Measurements from ENCODE around the gene BCO1. TPM values are rescaled to one million over a fixed set of nuclear protein-coding genes. Genes with fewer than 3 reads are reported as not detected.
"Not testable (repeated sequence)": the region's sequence is repeated elsewhere in the genome, so short reads cannot be mapped to it uniquely, and the experiment has no call there.

Gene BCO1
- total RNA-seq, 1 donor from 2014 or later: not detected

DNA sequence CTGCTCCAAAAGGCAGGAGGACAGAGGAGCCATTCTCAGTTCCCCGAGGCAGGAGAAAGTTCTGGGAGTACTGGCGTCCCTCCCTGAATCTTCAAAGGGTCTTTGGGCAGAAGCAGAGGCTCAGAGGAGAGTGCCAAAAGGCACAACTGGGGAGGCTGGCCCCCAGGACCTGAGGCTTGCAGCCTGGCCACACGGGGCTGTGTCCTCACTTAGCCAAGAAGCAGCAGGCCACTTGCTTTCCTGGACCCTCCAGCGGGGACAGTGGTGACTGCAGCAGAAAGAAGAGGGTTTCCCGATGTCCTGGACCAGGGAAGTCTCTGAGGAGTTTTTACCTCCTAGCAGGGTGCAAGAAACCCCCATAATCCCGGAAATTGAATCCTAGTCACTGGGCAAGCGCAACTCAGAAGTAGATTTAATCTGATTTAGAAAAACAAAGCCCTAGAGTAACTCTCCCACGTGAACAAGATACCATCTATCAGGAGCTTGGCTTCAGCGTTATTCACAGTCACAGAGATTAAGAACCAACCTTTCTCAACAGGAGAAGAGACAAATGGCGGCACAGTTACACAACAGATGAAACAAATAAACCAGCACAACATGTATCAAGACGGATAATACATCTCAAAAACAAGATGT lies 25.5 kb upstream of the BCO1 start:
- Histone ChIP-seq H3K27me3 (ENCODE audit: control insufficient read depth in 3 of 3, insufficient read depth in 3 of 3, low read length in 3 of 3) (peaks cover 0 to 30% (median 28%) of the 10 kb centered on the region in 3 donors), H3K4me3 (ENCODE audit: low read length in 3 of 3) (no peak overlapping the region), H3K9me3 (ENCODE audit: control insufficient read depth in 3 of 3, low read length in 3 of 3) (no peaks in the 10 kb centered on the region), H3K9ac (ENCODE audit: low read depth in 1 of 3, low read length in 3 of 3) (no peak overlapping the region), H3K4me1 (ENCODE audit: control insufficient read depth in 3 of 3, insufficient read depth in 3 of 3, low read length in 3 of 3) (no peaks in the 10 kb centered on the region), H3K36me3 (ENCODE audit: control insufficient read depth in 3 of 3, insufficient read depth in 3 of 3, low read length in 3 of 3) (no peaks in the 10 kb centered on the region), H3K27ac (ENCODE audit: low read depth, low read length) (no peak overlapping the region)

DNA sequence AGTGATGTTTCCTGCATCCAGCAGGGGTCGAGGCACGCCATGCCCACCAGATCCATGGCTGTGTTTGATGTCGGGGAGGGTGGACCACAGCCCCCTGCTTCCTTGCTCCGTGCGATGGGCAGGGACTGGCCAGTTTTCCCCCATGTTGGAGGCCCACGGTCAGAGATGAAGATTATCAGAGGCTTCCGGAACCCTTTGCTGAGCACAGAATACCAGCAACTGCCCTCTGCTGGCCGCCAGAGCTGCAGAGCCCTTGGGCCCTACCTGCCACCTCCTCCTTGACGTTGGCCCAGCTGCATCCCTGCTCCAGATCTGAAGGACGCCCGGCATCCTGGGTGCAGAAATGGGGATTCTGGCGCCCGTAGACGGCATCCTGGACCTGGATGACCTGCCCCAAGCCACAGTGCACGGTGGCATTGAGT lies 23.7 kb upstream of the BCO1 start:
- no peaks in the 10 kb centered on the region for H3K4me1 ChIP-seq (ENCODE audit: control insufficient read depth in 3 of 3, insufficient read depth in 3 of 3, low read length in 3 of 3)
- H3K9ac ChIP-seq (ENCODE audit: low read depth in 1 of 3, low read length in 3 of 3): no peak overlapping the region
- no peak overlapping the region for H3K27ac ChIP-seq (ENCODE audit: low read depth, low read length)
- peaks cover 5 to 24% (median 19%) of the 10 kb centered on the region in 3 donors for H3K27me3 ChIP-seq (ENCODE audit: control insufficient read depth in 3 of 3, insufficient read depth in 3 of 3, low read length in 3 of 3)
- H3K36me3 ChIP-seq (ENCODE audit: control insufficient read depth in 3 of 3, insufficient read depth in 3 of 3, low read length in 3 of 3): no peaks in the 10 kb centered on the region
- H3K4me3 ChIP-seq (ENCODE audit: low read length in 3 of 3): no peak overlapping the region
- no peaks in the 10 kb centered on the region for H3K9me3 ChIP-seq (ENCODE audit: control insufficient read depth in 3 of 3, low read length in 3 of 3)

DNA sequence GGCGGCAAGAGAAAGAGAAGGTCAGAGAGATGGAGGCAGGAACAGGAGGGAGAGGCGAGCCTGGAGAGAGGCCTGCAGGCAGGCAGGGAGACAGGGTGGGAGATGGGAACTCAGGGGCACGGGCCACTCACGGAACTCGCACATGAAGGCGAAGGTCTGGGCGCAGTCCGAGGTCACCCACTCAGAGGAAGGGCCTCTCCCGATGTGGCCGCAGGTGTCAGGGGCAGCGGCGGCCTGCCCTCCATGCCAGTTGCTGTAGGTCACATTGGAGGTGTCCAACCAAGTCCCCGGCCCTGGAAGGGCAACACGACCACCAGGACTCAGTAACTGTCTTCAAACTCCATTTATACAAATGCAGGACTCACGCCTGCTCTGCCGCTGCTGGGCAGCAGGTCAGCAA lies 22.4 kb upstream of the BCO1 start:
- H3K4me1 ChIP-seq (ENCODE audit: control insufficient read depth in 3 of 3, insufficient read depth in 3 of 3, low read length in 3 of 3): no peaks in the 10 kb centered on the region
- no peaks in the 10 kb centered on the region for H3K36me3 ChIP-seq (ENCODE audit: control insufficient read depth in 3 of 3, insufficient read depth in 3 of 3, low read length in 3 of 3)
- no peak overlapping the region for H3K9ac ChIP-seq (ENCODE audit: low read depth in 1 of 3, low read length in 3 of 3)
- no peak overlapping the region for H3K27ac ChIP-seq (ENCODE audit: low read depth, low read length)
- peaks cover 5 to 20% (median 16%) of the 10 kb centered on the region in 3 donors for H3K27me3 ChIP-seq (ENCODE audit: control insufficient read depth in 3 of 3, insufficient read depth in 3 of 3, low read length in 3 of 3)
- no peaks in the 10 kb centered on the region for H3K9me3 ChIP-seq (ENCODE audit: control insufficient read depth in 3 of 3, low read length in 3 of 3)
- H3K4me3 ChIP-seq (ENCODE audit: low read length in 3 of 3): no peak overlapping the region

GRCh38 chr16:81216706-81217105 lies 21.8 kb upstream of the BCO1 start:
- Histone ChIP-seq H3K4me1 (ENCODE audit: control insufficient read depth in 3 of 3, insufficient read depth in 3 of 3, low read length in 3 of 3) (no peaks in the 10 kb centered on the region), H3K36me3 (ENCODE audit: control insufficient read depth in 3 of 3, insufficient read depth in 3 of 3, low read length in 3 of 3) (no peaks in the 10 kb centered on the region)

GRCh38 chr16:81219151-81219550 lies 19.3 kb upstream of the BCO1 start:
- Histone ChIP-seq H3K9ac (ENCODE audit: low read depth in 1 of 3, low read length in 3 of 3) (no peak overlapping the region), H3K27ac (ENCODE audit: low read depth, low read length) (no peak overlapping the region), H3K4me1 (ENCODE audit: control insufficient read depth in 3 of 3, insufficient read depth in 3 of 3, low read length in 3 of 3) (no peaks in the 10 kb centered on the region), H3K4me3 (ENCODE audit: low read length in 3 of 3) (no peak overlapping the region), H3K27me3 (ENCODE audit: control insufficient read depth in 3 of 3, insufficient read depth in 3 of 3, low read length in 3 of 3) (peaks cover 5 to 7% (median 6%) of the 10 kb centered on the region in 3 donors), H3K36me3 (ENCODE audit: control insufficient read depth in 3 of 3, insufficient read depth in 3 of 3, low read length in 3 of 3) (no peaks in the 10 kb centered on the region), H3K9me3 (ENCODE audit: control insufficient read depth in 3 of 3, low read length in 3 of 3) (no peaks in the 10 kb centered on the region)

More at GRCh38 chr16:81216706-81217105, 21.8 kb upstream of the BCO1 start:
- no peak overlapping the region for H3K4me3 ChIP-seq (ENCODE audit: low read length in 3 of 3)
- H3K27ac ChIP-seq (ENCODE audit: low read depth, low read length): no peak overlapping the region
- H3K9me3 ChIP-seq (ENCODE audit: control insufficient read depth in 3 of 3, low read length in 3 of 3): no peaks in the 10 kb centered on the region
- no peak overlapping the region for H3K9ac ChIP-seq (ENCODE audit: low read depth in 1 of 3, low read length in 3 of 3)
- peaks cover 5 to 17% (median 11%) of the 10 kb centered on the region in 3 donors for H3K27me3 ChIP-seq (ENCODE audit: control insufficient read depth in 3 of 3, insufficient read depth in 3 of 3, low read length in 3 of 3)

DNA sequence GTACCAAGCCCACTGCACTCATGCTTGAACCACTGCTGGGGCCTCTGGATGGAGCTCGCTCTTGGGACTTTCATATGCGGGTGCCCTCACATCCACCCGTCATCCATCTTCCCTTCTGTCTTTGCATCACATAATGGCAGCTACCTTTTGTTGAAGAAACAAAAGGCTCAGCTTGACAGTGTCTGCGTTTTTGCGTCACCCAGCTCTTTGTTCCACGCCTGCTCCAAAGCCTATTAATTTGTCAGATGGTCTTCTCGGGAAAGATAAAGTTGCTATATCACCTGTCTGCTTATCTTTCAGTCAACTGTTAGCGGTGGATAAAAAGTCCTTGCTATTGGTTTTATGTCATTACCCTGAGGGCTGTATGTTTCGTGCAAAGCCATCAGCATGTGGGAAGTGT lies 18.1 kb upstream of the BCO1 start:
- no peak overlapping the region for H3K27ac ChIP-seq (ENCODE audit: low read depth, low read length)

GRCh38 chr16:81221731-81222130 lies 16.8 kb upstream of the BCO1 start:
- Histone ChIP-seq H3K4me1 (ENCODE audit: control insufficient read depth in 3 of 3, insufficient read depth in 3 of 3, low read length in 3 of 3) (no peaks in the 10 kb centered on the region), H3K27ac (ENCODE audit: low read depth, low read length) (no peak overlapping the region), H3K36me3 (ENCODE audit: control insufficient read depth in 3 of 3, insufficient read depth in 3 of 3, low read length in 3 of 3) (no peaks in the 10 kb centered on the region), H3K4me3 (ENCODE audit: low read length in 3 of 3) (no peak overlapping the region), H3K9me3 (ENCODE audit: control insufficient read depth in 3 of 3, low read length in 3 of 3) (no peaks in the 10 kb centered on the region), H3K27me3 (ENCODE audit: control insufficient read depth in 3 of 3, insufficient read depth in 3 of 3, low read length in 3 of 3) (peaks cover 0 to 8% (median 7%) of the 10 kb centered on the region in 3 donors), H3K9ac (ENCODE audit: low read depth in 1 of 3, low read length in 3 of 3) (no peak overlapping the region)

More for the DNA sequence above, 18.1 kb upstream of the BCO1 start:
- H3K27me3 ChIP-seq (ENCODE audit: control insufficient read depth in 3 of 3, insufficient read depth in 3 of 3, low read length in 3 of 3): peaks cover 0 to 7% (median 3%) of the 10 kb centered on the region in 3 donors
- H3K9ac ChIP-seq (ENCODE audit: low read depth in 1 of 3, low read length in 3 of 3): no peak overlapping the region
- H3K36me3 ChIP-seq (ENCODE audit: control insufficient read depth in 3 of 3, insufficient read depth in 3 of 3, low read length in 3 of 3): no peaks in the 10 kb centered on the region
- no peak overlapping the region for H3K4me3 ChIP-seq (ENCODE audit: low read length in 3 of 3)
- H3K4me1 ChIP-seq (ENCODE audit: control insufficient read depth in 3 of 3, insufficient read depth in 3 of 3, low read length in 3 of 3): no peaks in the 10 kb centered on the region
- H3K9me3 ChIP-seq (ENCODE audit: control insufficient read depth in 3 of 3, low read length in 3 of 3): no peaks in the 10 kb centered on the region

DNA sequence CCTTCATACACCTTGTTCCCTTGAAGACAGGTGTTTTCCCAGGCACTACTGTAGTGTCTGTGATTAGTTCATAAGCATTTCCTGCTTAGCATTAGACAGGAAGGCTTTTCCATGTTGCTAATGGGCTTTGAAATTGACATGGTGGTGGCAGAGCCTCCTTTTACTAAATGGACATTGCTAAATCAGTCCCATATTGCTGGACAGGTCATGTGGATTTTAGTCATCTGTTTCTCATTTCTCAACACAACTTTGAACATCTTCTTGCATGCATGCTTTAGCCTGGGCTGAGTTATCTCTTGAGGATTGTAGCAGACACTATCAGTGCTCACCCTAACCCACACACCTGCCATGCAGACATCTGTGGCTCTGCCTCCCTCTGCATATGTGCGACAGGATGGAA lies 13.7 kb upstream of the BCO1 start:
- Histone ChIP-seq H3K27me3 (ENCODE audit: control insufficient read depth in 3 of 3, insufficient read depth in 3 of 3, low read length in 3 of 3) (peaks cover 0 to 14% (median 2%) of the 10 kb centered on the region in 3 donors), H3K9ac (ENCODE audit: low read depth in 1 of 3, low read length in 3 of 3) (no peak overlapping the region), H3K36me3 (ENCODE audit: control insufficient read depth in 3 of 3, insufficient read depth in 3 of 3, low read length in 3 of 3) (no peaks in the 10 kb centered on the region), H3K9me3 (ENCODE audit: control insufficient read depth in 3 of 3, low read length in 3 of 3) (no peaks in the 10 kb centered on the region), H3K4me1 (ENCODE audit: control insufficient read depth in 3 of 3, insufficient read depth in 3 of 3, low read length in 3 of 3) (no peaks in the 10 kb centered on the region), H3K27ac (ENCODE audit: low read depth, low read length) (no peak overlapping the region), H3K4me3 (ENCODE audit: low read length in 3 of 3) (no peak overlapping the region)

DNA sequence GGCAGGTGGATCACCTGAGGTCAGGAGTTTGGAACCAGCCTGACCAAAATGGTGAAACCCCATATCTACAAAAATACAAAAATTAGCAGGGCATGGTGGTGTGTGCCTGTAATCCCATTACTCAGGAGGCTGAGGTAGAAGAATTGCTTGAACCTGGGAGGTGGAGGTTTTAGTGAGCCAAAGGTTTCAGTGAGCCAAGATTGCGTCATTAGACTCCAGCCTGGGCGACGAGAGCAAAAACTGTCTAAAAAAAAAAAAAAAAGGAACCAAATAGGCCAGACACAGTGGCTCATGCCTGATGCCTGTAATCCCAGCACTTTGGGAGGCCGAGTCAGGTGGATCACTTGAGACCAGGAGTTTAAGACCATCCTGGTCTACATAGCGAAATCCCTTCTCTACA lies 12.8 kb upstream of the BCO1 start:
- H3K4me1 ChIP-seq (ENCODE audit: control insufficient read depth in 3 of 3, insufficient read depth in 3 of 3, low read length in 3 of 3); H3K36me3 ChIP-seq (ENCODE audit: control insufficient read depth in 3 of 3, insufficient read depth in 3 of 3, low read length in 3 of 3); H3K9ac ChIP-seq (ENCODE audit: low read depth in 1 of 3, low read length in 3 of 3); H3K27ac ChIP-seq (ENCODE audit: low read depth, low read length); H3K9me3 ChIP-seq (ENCODE audit: control insufficient read depth in 3 of 3, low read length in 3 of 3); H3K4me3 ChIP-seq (ENCODE audit: low read length in 3 of 3): not testable (repeated sequence)
- peaks cover 0 to 14% (median 2%) of the 10 kb centered on the region in 3 donors for H3K27me3 ChIP-seq (ENCODE audit: control insufficient read depth in 3 of 3, insufficient read depth in 3 of 3, low read length in 3 of 3)

GRCh38 chr16:81227785-81228184 lies 10.7 kb upstream of the BCO1 start:
- H3K4me3 ChIP-seq (ENCODE audit: low read length in 3 of 3): no peak overlapping the region
- peaks cover 0 to 14% (median 2%) of the 10 kb centered on the region in 3 donors for H3K27me3 ChIP-seq (ENCODE audit: control insufficient read depth in 3 of 3, insufficient read depth in 3 of 3, low read length in 3 of 3)
- H3K9ac ChIP-seq (ENCODE audit: low read depth in 1 of 3, low read length in 3 of 3): no peak overlapping the region
- no peaks in the 10 kb centered on the region for H3K4me1 ChIP-seq (ENCODE audit: control insufficient read depth in 3 of 3, insufficient read depth in 3 of 3, low read length in 3 of 3)
- H3K27ac ChIP-seq (ENCODE audit: low read depth, low read length): no peak overlapping the region
- no peaks in the 10 kb centered on the region for H3K9me3 ChIP-seq (ENCODE audit: control insufficient read depth in 3 of 3, low read length in 3 of 3)
- no peaks in the 10 kb centered on the region for H3K36me3 ChIP-seq (ENCODE audit: control insufficient read depth in 3 of 3, insufficient read depth in 3 of 3, low read length in 3 of 3)

Data from skeletal muscle tissue (tissue), 4 donors.